Endothelial cell of umbilical vein (primary cell): ENCODE measurements around the gene FOXP1. TPM values are rescaled to one million over a fixed set of nuclear protein-coding genes. Genes with fewer than 3 reads are reported as not detected.
A peak's percentile ranks its signal among the peaks of the same experiment; 100 is the strongest.

Experiments
- BruUV-seq: library from RNA; stranded (reverse); fragments of 400-500 nt; replicated peaks from 2 replicates; lab custom pipeline; 2021; lab: Mats Ljungman, UMichigan
- CTCF ChIA-PET: fragments of 300-600, 350-600 bp; sonication (Branson Sonifier 250); formaldehyde crosslinking; loops from one replicate; lab custom pipeline; 2021; ENCODE audit warnings: antibody characterized with exemption, inconsistent platforms; lab: Charles Lee
- POLR2A ChIA-PET: fragments of 300-600, 350-600 bp; sonication (Branson Sonifier 250); formaldehyde crosslinking; loops from one replicate; lab custom pipeline; 2021; ENCODE audit warnings: antibody characterized with exemption, inconsistent platforms; lab: Charles Lee
- DNase-seq: peaks from one replicate; pipeline ENCODE4 v3.0.0-alpha.2; 2011; ENCODE audit warnings: low read depth, low spot score
- FAIRE-seq: peaks from 2 replicates; lab custom pipeline; 2011; peaks lifted over from hg19 to GRCh38; lab: Jason Lieb, UNC
- H2AFZ ChIP-seq: 2 replicates; pipeline ENCODE4 v1.6.0; 2012; ENCODE audit warnings: low read depth, low read length, control low read depth, inconsistent platforms
- H3K27ac ChIP-seq: 2 replicates; pipeline ENCODE4 v1.5.1; 2011; ENCODE audit warnings: low read depth, mild to moderate bottlenecking, control low read depth, low read length, moderate library complexity; ENCODE audit not compliant: insufficient read depth
- H3K27me3 ChIP-seq, 2 experiments: 2 replicates each; pipeline versions ENCODE4 v1.6.0 to v1.6.1; 2011; ENCODE audit warnings: low read length in 2 of 2, mixed read lengths in 1 of 2; ENCODE audit not compliant: control insufficient read depth in 2 of 2, insufficient read depth in 2 of 2
- H3K36me3 ChIP-seq, 2 experiments: 2 replicates in 1 of 2; 3 replicates in 1 of 2; pipeline ENCODE4 v1.5.1; 2011; ENCODE audit warnings: low read length in 2 of 2, mild to moderate bottlenecking in 1 of 2, moderate library complexity in 1 of 2; ENCODE audit not compliant: control insufficient read depth in 2 of 2, insufficient read depth in 2 of 2; ENCODE audit errors: extremely low read depth in 1 of 2
- H3K4me1 ChIP-seq: 3 replicates; pipeline ENCODE4 v1.5.1; 2011; ENCODE audit warnings: mild to moderate bottlenecking, low read length; ENCODE audit not compliant: control insufficient read depth, insufficient read depth; ENCODE audit errors: extremely low read depth
- H3K4me2 ChIP-seq: 2 replicates; pipeline ENCODE4 v1.6.1; 2011; ENCODE audit warnings: low read length, control low read depth, mixed read lengths; ENCODE audit not compliant: insufficient read depth
- H3K4me3 ChIP-seq, 3 experiments: fragments of 200-600 bp in 1 of 3; sonication (generic), shearing (Covaris generic) in 1 of 3; replicated peaks in 1 of 3; 2 replicates each; pipeline ENCODE4 v1.5.1; 2011 to 2016; ENCODE audit warnings: control low read depth in 3 of 3, low read length in 3 of 3, mild to moderate bottlenecking in 2 of 3, inconsistent platforms in 1 of 3, low read depth in 1 of 3, moderate library complexity in 1 of 3; ENCODE audit not compliant: insufficient read depth in 1 of 3
- H3K79me2 ChIP-seq: 2 replicates; pipeline ENCODE4 v1.6.0; 2012; ENCODE audit warnings: low read length, inconsistent platforms; ENCODE audit not compliant: control insufficient read depth, insufficient read depth
- H3K9ac ChIP-seq: replicated peaks from 2 replicates; pipeline ENCODE3; 2011; ENCODE audit warnings: low read length, control low read depth; ENCODE audit not compliant: insufficient read depth; ENCODE audit errors: extremely low read depth
- H3K9me1 ChIP-seq: replicated peaks from 3 replicates; pipeline ENCODE4 v1.6.0; 2011; ENCODE audit warnings: mild to moderate bottlenecking, low read length; ENCODE audit not compliant: control insufficient read depth, insufficient read depth; ENCODE audit errors: extremely low read depth
- H3K9me3 ChIP-seq: replicated peaks from 2 replicates; pipeline ENCODE4 v1.5.1; 2012; ENCODE audit warnings: low read length, inconsistent platforms; ENCODE audit not compliant: control insufficient read depth, insufficient read depth
- H4K20me1 ChIP-seq: replicated peaks from 2 replicates; pipeline ENCODE3; 2011; ENCODE audit warnings: mild to moderate bottlenecking, low read length; ENCODE audit not compliant: control insufficient read depth, insufficient read depth; ENCODE audit errors: extremely low read depth
- CTCF ChIP-seq, 2 donors: IDR thresholded peaks; 1 replicate in 1 of 2; 2 replicates in 1 of 2; pipeline ENCODE4 v1.5.1; 2011; ENCODE audit warnings: low read length in 2 of 2, mild to moderate bottlenecking in 2 of 2, moderate library complexity in 2 of 2, control low read depth in 1 of 2, inconsistent platforms in 1 of 2, low read depth in 1 of 2; ENCODE audit not compliant: insufficient read depth in 1 of 2; ENCODE audit errors: extremely low read depth in 1 of 2
- EZH2 ChIP-seq: IDR thresholded peaks from 2 replicates; pipeline ENCODE4 v1.6.1; 2012; ENCODE audit warnings: borderline replicate concordance, low read depth, mild to moderate bottlenecking, moderate library complexity, low read length, inconsistent platforms; ENCODE audit not compliant: severe bottlenecking
- FOS ChIP-seq: IDR thresholded peaks from 2 replicates; pipeline ENCODE4 v1.6.1; 2011; ENCODE audit warnings: mild to moderate bottlenecking, low read length, moderate library complexity, borderline replicate concordance; ENCODE audit not compliant: insufficient read depth
- GATA2 ChIP-seq: IDR thresholded peaks from 2 replicates; pipeline ENCODE4 v1.7.0; 2011; ENCODE audit warnings: low read depth, mild to moderate bottlenecking, moderate library complexity, mixed read lengths, low read length; ENCODE audit not compliant: insufficient read length, insufficient read depth
- JUN ChIP-seq: IDR thresholded peaks from 2 replicates; pipeline ENCODE4 v1.6.1; 2011; ENCODE audit warnings: borderline replicate concordance, low read depth; ENCODE audit not compliant: insufficient read length, insufficient read depth
- MAX ChIP-seq: IDR thresholded peaks from 2 replicates; pipeline ENCODE4 v1.6.1; 2011; ENCODE audit not compliant: insufficient read depth, insufficient read length
- MYC ChIP-seq: IDR thresholded peaks from one replicate; pipeline ENCODE4 v1.6.1; 2011; ENCODE audit warnings: mild to moderate bottlenecking, low read depth, low read length
- POLR2A ChIP-seq: IDR thresholded peaks from 2 replicates; pipeline ENCODE4 v1.6.1; 2012; ENCODE audit warnings: low read depth, mild to moderate bottlenecking, control low read depth, low read length
- POLR2AphosphoS5 ChIP-seq: IDR thresholded peaks from 2 replicates; pipeline ENCODE4 v1.6.1; 2012; ENCODE audit warnings: low read depth, mild to moderate bottlenecking, control low read depth, low read length, moderate library complexity; ENCODE audit not compliant: insufficient read depth
- dilution Hi-C: fragments of 300-500 bp; cut with MboI; formaldehyde crosslinking; loops from one replicate; pipeline ENCODE4 v1.15.0; 2019; ENCODE audit warnings: low sequenced_read_pairs; ENCODE audit not compliant: extremely low pct_ligation_motif_present
- intact Hi-C: fragments of 100-400 bp; cut with micrococcal nuclease; formaldehyde crosslinking; loops from one replicate; pipeline ENCODE4 v1.10.0; 2022
- polyA plus RNA-seq, 4 experiments: library from polyadenylated mRNA; depleted of rRNA in 3 of 4; stranded (reverse) in 3 of 4; unstranded in 1 of 4; fragments of >200 nt; gene quantifications; 2 replicates each; pipeline versions ENCODE4 v1.2.1 to v1.2.3, GENCODE V29; 2011 to 2012; ENCODE audit warnings: missing spikeins in 1 of 4
- total RNA-seq: library from RNA; stranded (reverse); gene quantifications from 2 replicates; pipeline ENCODE4 v1.2.3, GENCODE V29; 2021

The FOXP1 gene
- total and polyA plus RNA-seq, 2 donors (not counting 3 experiments of a cell fraction or from before 2014, with no cell fraction given), result 41.0 to 107 TPM

- peak overlapping the region; percentile 82 for H3K9ac ChIP-seq
- intact Hi-C loops, result loop anchor here (2.0 to 10.0 kb wide), 8 partner anchors 38 to 854 kb away; no protein-coding TSS in a partner anchor
Measured at GRCh38 chr3:71102111-71102983, 481.2 kb downstream of the FOXP1 start.

GRCh38 chr3:71101626-71102025 lies 481.9 kb downstream of the FOXP1 start:
- Histone ChIP-seq H3K9me3 (no peaks in the 10 kb centered on the region), H3K27ac (peak overlapping the region; percentile 92), H3K9me1 (no peaks in the 10 kb centered on the region), H3K79me2 (peaks cover 10% of the 10 kb centered on the region), H4K20me1 (no peaks in the 10 kb centered on the region), H3K4me3 (no peak overlapping the region), H3K36me3 (no peaks in the 10 kb centered on the region), H2AFZ (no peak overlapping the region), H3K4me2 (peak overlapping the region; percentile 56), H3K9ac (peak overlapping the region; percentile 82), H3K27me3 (no peaks in the 10 kb centered on the region), H3K4me1 (peaks cover 50% of the 10 kb centered on the region)
- peak; percentile 31 for DNase-seq
- no peak for TF ChIP-seq POLR2A
- TF ChIP-seq MYC, result no peak
- TF ChIP-seq POLR2AphosphoS5, result no peak
- no peak for TF ChIP-seq GATA2
- TF ChIP-seq EZH2, result no peak
- no peak for TF ChIP-seq JUN
- no peak for TF ChIP-seq FOS
- no peak for TF ChIP-seq CTCF (IDR thresholded peaks at IDR 0.05; ENCODE audit: extremely low read depth in 1 of 2, insufficient read depth in 1 of 2, low read depth in 1 of 2, low read length in 2 of 2)
- TF ChIP-seq MAX, result no peak
- FAIRE-seq, result no peak
- POLR2A ChIA-PET, result interaction anchor here (0.6 to 0.7 kb wide), 3 partner anchors 22 to 375 kb away, joined by 4 to 6 read pairs (median 6); no protein-coding TSS in a partner anchor
- intact Hi-C loops (loop anchor here (1.0 to 10.0 kb wide), 9 partner anchors 8 to 853 kb away; no protein-coding TSS in a partner anchor), dilution Hi-C loops (no loop called here)
- TSS peak; percentile 57 for BruUV-seq
- CTCF ChIA-PET, result interaction anchor here (0.6 to 2.2 kb wide), 10 partner anchors 9 to 551 kb away, joined by 3 to 10 read pairs (median 3); no protein-coding TSS in a partner anchor

More at GRCh38 chr3:71102111-71102983, 481.2 kb downstream of the FOXP1 start:
- Histone ChIP-seq H2AFZ (no peak overlapping the region), H3K27ac (peak overlapping the region; percentile 92), H4K20me1 (no peaks in the 10 kb centered on the region), H3K4me2 (peak overlapping the region; percentile 56), H3K27me3 (no peaks in the 10 kb centered on the region), H3K4me3 (no peak overlapping the region), H3K9me1 (no peaks in the 10 kb centered on the region), H3K4me1 (peaks cover 53% of the 10 kb centered on the region), H3K9me3 (no peaks in the 10 kb centered on the region), H3K79me2 (peaks cover 10% of the 10 kb centered on the region), H3K36me3 (no peaks in the 10 kb centered on the region)
- no TSS peak for BruUV-seq
- ChIA-PET POLR2A (interaction anchor here (0.6 to 0.7 kb wide), 4 partner anchors 23 to 375 kb away, joined by 4 to 6 read pairs (median 5); no protein-coding TSS in a partner anchor), CTCF (interaction anchor here (0.6 to 2.2 kb wide), 9 partner anchors 9 to 131 kb away, joined by 3 to 10 read pairs (median 3); no protein-coding TSS in a partner anchor)
- dilution Hi-C loops, result no loop called here
- DNase-seq, result peak; percentile 91
- peak; percentile 50 for FAIRE-seq
- no peak for TF ChIP-seq MYC
- TF ChIP-seq JUN, result peak; percentile 91
- TF ChIP-seq POLR2A, result peak; percentile 54
